Stimulated activated CD4-positive, alpha-beta T cell treated with anti-CD3 and anti-CD28 coated beads, Interleukin-2, amount 100 ng/mL, for 24 hours (primary cell): ENCODE measurements around the gene SYT8.

Source experiments
- DNase-seq, 2 donors: peaks; one replicate each; pipeline ENCODE4 v3.0.0-alpha.2; 2020

The SYT8 gene

DNA sequence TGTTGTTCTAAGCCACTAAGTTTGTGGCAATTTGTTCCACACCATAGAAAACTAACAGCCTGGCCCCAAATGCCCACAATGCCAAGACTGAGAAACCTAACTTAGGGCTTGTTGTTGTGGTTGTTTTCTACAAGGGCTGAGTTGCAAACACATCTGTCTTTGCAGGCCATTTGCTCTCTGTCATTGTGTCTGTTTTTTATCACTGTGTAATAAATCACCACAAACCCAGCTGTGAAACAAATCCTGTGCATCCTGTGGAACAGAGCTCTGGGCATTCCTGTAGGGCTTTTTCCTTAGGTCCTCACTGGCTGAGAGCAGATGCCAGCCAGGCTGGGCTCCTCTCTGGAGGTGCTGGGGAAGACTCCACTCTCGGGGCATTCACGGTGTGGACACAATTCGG lies 15.7 kb upstream of the SYT8 start:
- no peak for DNase-seq

DNA sequence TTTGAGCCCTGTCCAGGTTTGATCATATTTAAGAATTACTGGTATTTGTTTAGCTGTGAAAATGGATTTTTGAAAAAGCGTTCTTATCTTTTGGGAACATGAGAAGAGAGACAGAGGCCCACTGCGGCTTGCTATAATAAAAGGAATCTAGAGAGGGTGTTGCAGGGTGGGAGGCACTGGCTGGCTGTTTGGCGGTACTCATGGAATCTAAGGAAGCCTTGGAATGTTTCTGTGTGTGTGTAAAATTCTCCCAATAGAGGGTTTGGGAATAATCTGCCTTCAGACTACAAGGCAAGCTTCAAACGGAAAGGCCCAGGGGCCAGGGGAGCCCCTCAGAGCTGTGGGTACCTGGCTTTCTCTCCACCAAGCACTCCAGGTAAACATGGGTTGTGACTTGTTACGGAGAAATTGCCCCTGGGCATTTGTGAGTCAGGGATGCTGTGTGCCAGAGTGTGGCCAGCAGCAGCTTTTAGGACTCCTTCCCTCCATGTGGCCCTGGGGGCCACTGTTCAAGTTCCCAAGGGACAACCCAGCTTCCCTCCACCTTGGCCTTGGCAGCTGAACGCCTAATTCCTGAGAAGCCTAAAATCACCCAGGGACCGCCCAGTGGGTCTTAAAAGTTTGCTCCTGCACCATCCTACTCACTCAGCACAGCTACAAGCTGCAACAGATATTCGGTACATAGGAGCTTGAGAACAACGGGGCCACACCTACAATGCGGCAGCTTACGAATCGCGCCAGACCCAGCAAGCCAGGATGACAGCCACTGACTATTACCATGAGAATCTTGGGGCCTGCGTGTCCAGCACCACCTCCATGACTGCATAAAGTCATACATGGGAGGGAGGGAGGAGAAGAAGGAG lies 14.1 kb upstream of the SYT8 start:
- no peak for DNase-seq

DNA sequence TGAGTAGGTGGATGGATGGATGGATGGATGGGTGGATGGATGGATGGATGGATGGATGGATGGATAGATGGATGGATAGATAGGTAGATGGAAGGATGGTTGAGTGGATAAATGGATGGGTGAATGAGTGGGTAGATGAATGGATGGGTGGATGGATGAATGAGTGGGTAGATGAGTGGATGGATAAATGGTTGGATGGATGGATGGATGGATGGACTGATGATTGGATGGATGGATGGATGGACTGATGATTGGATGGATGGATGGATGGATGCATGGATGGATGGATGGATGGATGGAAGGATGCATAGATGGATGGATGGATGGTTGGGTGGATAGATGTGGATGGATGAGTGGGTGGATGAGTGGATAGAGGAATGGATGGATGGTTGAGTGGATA lies 13.2 kb upstream of the SYT8 start:
- no peak for DNase-seq

DNA sequence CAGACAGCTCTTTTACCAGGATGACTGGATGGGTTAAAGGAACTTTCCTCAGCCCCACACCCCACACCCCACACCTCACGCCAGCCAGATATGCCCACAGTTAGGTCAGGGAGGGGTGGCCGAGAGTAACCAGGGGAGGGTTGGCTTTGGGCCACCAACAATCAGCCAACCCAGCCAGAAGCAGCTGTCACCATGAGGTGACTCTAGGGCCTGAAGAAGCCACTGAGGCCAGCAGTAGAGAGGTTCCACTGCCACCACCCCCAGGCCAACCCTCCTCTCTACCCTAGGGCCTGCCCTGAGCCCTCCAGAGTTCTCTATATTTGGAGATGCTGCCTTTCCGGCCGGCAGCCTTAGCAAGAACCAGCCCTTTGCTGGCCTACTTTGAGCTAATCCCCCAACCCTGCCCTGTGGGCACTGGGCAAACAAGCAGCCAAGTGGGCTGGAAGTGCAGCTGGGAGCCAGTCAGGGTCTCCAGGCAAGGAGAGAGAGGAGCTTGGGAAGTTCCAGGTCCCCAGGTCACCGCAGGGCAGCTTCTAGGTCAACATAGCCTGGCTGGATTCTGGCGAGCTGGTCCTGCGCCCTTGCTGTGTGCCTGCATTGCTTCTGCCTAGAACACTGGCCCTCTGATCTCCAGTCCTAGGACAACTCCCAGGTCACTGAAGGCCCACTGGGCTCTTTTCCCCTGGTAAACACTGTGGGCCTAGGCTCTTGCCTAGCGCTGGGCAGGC lies 12.0 kb upstream of the SYT8 start:
- DNase-seq: no peak

DNA sequence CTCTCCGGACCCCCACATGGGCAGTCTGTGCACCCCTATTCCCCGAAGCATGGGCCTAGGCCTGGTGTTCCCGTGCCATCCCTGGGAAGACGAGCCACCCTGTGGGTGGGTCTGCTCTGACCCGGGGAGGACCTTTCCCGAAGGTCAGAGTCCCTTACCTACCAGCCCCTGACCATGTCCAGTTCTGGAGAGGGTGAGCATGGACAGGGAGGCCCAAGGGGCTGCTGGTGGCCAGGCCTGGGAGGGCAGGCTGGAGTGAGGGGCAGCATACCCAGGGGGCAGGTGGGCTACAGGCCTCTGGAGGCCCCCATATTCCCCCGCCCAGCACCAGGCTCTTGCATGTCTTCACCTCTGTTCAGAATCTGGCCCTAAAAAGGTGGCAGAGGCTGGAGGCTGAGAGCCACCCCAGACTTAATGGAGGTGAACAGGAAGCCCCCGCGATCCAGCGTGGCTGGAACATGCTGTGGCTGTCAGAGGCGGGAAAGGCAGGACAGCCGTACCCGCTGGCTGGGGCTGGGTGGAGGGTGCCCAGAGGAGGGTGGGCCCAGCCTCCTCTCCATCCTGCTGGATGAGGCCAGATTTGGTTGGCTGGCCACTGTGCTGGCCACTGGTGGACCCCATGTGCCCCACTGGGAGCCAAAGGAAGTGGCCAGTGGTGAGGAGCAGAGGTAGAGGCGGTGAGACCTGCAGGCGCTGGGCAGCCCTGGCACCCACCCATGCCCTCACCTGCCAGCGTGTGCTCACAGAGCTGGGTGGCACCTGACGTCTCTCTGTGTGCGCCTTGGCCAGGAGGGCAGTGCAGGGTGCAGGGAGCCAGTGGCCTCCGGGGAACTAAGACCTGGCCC lies 11.2 kb upstream of the SYT8 start:
- peak in 1 of 2 donors; percentile 11 for DNase-seq

DNA sequence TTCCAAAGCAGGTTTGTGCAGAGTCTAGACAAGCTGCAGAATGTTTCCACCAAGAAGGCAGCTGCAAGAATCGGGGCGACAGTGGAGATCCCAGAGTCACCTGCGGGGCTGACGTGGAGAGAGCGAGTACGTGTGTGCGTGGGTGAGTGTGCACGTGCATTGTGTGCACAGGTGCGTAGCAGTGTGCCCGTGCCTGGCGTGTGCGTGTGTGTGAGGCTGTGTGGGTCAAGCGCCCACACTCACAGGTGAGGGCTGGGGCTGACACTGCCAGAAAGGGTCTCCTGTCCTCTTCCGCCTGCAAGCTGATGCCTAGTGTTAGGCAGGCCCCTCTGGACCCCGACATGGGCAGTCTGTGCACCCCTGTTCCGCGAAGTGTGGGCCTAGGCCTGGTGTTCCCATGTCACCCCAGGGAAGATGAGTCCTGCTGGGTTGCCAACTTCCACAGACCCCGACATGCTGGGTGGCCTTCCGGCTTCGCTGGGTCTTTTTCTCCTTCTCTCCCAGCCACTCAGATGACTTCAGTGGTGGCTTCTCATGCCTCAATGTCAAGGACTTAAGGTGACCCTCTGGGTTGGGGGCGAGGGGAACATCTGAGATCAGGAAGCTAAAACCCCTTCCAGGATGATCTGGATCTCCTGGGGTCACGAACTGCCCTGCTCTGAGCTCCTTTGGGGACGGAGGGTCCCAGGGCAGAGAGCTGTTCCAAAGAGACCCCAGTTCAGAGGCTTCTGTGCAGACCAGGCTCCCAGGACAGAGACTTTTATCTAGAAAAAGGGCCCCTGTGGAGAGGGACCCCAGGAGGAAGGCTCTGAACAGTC lies 10.4 kb upstream of the SYT8 start:
- peak in 1 of 2 donors; percentile 11 for DNase-seq

DNA sequence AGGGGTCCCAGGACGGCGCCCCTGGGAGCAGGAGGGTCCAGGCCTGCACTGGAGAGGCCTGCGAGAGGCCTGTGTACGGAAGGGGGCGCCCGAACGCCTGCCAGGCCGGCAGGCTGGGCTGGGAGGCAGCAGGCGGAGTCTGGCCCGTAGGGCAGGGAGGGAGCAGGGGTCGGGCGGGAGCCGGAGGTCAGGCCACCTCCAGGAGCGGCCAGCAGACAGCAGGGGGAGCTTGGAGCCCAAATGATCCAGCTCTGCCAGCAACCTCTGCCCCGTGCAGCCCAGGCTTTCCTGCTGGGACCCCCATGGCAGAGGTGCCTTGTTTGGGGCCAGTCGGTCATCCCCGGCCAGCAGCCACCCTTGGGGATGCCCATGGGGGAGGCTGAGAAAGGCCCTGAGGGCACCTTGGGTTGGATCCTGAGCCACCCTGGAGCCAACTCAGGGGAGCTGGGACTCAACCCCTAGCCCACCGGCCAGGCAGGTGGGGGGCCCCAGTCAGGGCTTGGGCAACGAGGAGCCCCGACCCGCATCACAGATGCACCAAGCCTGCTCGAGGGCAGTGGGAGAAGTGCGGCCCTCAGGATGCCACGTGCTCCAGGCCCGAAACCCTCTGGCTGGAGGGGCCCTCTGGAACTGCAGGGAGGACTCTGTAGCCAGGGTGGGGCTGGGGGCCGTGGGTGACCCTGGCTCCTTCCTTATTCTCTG lies 9.6 kb upstream of the SYT8 start:
- peak; percentile 16 to 38 for DNase-seq

DNA sequence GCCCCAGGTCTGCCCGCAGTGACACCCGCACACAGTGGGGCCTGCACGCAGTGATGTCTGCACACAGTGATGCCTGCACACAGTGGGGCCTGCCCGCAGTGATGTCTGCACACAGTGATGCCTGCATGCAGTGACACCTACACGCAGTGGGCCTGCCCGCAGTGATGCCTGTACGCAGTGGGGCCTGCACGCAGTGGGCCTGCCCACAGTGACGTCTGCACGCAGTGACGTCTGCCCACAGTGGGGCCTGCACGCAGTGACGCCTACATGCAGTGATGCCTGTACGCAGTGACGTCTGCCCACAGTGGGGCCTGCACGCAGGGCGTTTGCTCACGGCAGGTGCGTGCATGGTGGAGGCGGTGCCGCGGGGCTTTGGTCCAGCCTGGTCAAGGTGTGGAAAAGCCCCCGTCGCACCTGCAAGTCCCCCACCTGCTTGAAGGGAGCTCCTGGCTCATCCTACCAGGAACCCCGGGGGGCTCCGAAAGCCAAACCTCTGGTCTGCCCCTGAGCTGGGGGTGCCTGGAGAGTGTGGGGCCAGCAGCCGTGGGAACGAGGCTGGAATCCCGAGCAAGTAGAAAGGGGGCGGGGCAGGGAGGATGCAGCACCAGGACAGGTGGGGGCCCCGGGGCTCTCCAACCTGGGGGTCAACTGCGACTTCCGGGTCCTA lies 8.9 kb upstream of the SYT8 start:
- DNase-seq: peak in 1 of 2 donors; percentile 13

DNA sequence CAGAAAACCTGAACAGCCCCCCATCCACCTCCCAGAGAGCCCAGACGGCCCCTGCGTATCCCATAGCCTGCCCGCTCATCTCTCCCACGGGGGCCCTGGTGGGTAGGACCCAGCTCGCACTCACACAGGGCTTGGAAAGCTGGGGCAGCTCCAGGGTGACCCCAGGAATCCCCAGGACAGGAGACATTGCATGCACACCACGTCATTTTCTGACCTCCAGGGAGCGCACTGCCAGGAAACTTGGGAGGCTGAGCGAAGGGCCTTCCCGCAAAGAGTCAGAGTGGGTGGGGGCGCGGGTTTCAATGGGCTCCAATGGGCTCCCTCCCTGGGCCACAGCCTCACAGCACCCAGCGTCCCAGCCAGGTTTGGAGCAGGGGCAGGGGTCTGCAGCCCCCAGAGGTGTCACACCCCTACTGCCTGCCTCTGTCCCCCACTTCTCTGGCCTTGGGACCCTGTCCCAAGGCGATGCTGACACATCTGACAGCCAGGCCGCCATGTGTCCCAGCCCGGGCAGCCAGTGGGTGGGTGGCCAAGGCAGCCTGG lies 8.2 kb upstream of the SYT8 start:
- peak in 1 of 2 donors; percentile 14 for DNase-seq

DNA sequence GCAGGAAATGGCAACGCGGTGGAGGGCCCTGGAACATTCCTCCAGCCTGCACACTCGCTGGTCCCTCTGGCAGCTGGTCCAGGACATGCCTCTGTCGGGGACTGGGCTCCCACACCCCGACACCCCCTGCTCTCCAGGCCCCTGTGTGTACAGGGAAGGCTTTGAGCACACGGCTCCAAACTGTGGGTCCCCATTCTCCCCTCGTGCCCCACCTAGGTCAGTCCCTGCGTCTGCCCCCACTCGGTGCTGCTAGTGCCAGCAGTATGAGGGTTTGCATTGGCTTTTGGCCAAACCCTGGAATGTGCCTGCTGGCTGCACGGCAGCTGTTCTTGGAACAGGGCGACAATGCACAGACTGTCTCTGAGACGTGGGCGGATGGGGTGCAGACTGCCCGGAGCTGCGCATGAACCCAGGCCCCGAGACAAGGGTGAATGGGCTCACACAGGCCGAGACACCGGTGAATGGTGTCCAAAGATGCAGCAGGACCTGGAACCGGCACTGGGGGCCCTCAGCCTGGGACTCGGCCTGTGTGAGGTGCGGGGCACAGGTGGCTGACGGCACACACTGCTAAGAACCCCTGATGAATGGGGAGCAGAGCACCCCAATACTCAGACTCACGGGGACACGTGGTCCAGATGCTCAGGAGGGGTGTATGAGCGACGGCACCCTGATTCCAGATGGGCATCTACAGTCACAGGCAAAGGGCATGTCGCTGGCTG lies 7.5 kb upstream of the SYT8 start:
- no peak for DNase-seq

DNA sequence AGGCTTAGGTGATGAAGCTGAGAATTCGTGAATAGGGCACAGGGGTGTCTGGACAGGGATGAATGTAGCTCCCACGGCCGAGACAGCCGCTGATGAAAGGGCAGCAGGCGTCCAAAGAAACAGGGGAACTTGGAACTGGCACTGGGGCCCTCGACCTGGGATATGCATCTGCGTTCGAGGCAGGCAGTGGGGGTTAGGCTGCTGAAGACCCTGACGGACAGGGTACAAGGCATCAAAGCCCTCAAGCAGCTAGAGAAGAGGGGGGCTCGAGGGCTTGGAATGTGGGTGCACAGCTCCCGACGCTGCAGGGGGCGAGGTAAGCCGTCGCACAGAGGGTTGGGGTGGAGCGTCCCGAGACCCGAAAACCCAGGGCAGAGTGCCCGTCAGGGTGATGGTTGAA lies 6.9 kb upstream of the SYT8 start:
- DNase-seq: no peak

DNA sequence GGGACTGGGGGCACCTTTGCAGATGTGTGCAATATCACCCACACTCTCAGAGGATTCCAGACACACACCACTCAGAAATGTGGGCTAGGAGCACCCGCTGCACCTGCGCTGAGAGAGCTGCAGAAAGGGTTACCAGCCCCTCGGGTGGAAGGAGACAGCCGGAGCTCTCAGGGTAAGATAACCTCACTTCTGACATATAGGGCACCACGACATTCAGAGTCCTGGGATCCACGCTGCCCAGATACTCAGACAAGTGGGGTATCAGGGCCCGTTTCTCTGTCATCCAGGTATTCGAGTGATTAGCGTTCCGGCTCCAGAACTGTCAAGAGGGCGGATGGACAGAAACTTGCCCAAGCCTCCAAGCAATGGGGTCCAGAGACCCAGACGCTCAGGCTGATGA lies 6.2 kb upstream of the SYT8 start:
- no peak for DNase-seq

DNA sequence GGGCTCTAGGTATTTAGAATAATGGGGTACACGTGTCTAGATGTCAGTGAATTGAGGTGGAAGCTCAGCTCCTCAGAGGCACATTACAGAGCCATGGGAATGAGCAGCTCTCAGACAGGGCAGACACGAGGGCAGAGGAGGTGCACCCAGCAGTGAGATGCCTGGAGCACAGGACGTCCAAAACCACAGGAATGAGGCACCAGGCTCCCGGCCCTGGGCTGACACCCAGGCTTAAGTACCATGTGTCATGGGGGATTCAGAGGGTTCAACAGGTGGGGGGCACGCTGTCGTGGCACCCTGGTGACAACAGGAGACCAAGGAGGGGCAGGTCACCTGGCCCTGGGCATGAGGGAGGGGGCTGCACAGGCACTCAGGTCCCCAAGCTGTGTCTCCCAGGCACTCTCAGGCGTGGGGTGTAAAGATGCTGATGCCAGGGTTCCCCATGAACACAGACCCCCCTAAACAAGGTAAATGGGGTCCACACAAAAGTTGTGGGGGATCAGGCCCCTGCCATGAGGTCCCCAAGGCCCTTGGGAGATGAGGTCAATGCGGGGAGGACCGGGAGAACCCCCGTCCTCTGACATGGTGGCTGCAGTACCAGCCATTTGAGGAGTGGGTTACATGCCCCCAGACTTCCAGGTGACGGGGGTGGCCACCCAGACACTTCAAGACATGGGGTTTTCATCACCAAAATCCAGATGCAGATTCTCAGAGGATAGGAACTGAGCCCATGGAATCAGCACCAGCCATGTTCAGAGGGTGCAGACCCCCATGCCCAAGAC lies 5.6 kb upstream of the SYT8 start:
- peak in 1 of 2 donors; percentile 11 for DNase-seq

DNA sequence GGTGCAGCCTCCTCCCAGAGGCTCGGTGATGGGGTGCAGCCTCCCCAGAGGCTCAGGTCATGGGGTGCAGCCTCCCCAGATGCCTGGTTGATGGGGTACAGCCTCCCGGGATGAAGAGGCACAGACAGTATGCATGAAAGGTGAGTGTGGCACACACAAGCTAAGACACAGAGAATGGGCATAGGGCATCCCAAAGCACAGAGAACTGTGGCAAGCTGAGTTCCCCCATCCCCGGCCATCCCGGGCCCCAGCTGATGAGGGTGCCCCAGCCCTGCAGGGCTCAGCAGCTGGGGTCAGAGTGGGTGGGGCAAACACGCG lies 4.8 kb upstream of the SYT8 start:
- DNase-seq: no peak

DNA sequence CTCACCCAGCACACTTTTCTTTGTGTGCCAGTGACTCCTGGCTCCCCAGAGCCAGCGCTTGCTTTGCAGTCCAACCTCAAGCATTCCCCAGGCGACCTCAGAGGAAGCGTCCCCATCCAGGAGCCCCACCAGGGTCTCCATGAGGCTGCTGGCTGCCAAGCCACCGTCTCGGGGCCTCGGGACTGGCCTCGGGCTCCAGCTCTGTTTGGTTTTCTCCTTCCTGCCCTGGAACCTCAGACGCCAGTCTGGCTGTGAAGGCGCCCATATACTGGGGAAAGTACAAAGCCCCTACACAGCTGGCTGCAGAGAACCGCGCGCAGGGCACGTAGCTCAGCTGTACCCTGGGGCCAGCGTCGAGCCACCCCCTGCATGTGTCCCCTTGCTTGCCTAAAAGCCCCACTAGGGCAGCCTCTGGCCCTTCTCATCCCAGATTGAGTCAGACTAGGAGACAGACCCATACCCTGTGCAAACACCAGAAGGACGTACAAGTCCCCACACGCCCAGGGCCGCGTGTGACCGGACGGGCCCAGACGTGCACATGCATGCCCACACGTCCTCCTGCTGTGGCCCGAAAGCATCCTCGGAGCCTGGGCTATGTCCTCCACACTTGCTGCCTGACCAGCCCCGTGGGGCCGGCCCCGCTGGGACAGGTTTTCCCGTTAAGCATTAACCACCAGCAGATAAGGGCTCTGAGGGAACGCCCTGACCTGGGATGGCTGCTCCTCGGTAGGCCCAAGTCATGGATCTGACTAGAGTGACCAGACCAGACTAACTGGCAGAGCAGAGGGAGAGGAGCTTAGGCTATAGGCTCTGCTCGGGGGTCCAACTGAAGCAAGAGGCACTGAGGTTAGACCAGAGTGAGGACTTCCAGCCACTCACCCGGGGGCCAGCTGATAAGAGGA lies 4.2 kb upstream of the SYT8 start:
- no peak for DNase-seq

DNA sequence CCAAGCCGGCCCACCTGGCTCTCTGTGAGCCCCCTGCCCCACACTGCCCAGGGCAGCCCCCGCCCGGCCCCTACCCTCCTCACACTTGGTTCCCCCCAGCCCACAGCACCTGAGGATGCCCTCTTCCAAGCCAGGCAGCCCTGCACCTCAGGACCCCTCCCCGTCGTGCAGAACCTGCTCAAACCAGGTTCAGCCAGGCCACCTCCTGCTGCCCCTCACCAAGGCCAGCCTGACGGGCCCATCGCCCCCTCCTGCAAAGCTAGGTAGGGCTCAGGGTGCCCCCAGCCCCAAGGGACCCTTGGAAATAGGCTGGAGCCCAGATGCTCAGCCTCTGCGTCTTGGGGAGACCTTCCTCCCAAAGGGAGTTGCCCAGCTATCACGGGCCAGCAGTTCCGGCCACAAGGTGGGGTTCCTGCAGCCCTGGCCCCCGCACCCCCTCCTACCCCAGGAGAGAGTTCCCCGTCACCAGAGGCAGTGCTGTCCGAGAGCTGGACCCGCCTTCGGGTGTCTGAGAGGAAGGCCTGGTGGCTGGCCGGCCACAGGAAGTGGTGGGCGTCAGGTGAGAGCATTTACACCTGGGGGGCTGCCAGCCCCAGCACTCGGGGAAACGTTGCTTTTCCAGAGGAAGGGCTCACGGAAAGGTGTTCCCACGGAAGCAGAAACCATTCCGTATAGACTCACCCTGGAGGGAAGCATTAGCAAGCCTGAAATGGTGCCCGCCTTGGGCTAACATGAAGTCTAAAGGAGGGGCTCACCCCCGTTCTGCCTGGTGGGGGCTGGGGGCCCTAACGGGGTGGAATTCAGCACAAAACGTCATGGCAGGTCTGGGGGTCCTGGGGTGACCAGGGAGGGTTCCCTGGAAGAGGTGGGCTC lies 3.2 kb upstream of the SYT8 start:
- no peak for DNase-seq

DNA sequence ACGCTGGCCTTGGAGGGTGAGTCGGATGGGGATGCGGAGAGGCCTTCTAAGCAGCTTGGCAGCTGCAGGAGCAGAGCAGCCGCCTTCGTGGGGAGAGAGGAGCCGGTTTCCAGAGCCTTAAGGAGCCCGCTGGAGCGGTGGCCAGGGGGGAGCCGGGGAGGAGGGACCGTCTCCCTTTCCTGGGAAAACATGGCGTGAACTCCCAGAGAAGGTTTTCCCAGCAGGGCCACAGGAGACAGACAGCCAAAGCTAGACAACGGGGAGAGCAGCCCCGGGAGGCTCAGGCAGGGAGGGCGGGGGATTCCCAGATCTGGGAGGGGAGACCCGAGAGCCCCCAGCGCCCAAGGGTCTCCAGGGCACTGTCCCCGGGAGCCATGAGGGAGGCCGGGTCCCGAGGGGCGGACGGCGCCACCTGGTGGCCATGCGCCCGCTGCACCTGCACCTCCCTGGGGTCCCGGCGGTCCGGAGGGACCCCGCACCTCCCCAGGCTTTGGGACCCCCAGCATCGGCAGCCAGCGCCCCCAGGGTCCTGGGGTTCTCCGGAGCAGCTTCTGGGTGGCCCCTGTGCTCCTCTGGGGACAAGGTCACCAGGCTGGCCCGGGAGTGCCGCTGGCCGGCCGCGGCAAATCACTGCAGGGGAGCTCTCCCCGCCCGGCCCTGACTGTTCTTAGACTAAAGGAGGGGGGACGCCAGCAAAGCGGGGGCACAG lies 2.4 kb upstream of the SYT8 start:
- peak; percentile 76 to 77 for DNase-seq
